ENCODE measurements around the gene CCDC27. TPM values are rescaled to one million over a fixed set of nuclear protein-coding genes. Genes with fewer than 3 reads are reported as not detected.
"Not testable (repeated sequence)": the region's sequence is repeated elsewhere in the genome, so short reads cannot be mapped to it uniquely, and the experiment has no call there.

The CCDC27 gene
- polyA plus RNA-seq, 10 donors, result 0.09 to 0.30 (median 0.16) TPM; not detected in 1

GRCh38 chr1:3735027-3735681 lies 17.1 kb upstream of the CCDC27 start:
- peak in 1 of 3 donors; percentile 62 for DNase-seq

- no peak for DNase-seq
These were observed 16.6 kb upstream of the CCDC27 start for GRCh38 chr1:3735688-3736087.

DNA sequence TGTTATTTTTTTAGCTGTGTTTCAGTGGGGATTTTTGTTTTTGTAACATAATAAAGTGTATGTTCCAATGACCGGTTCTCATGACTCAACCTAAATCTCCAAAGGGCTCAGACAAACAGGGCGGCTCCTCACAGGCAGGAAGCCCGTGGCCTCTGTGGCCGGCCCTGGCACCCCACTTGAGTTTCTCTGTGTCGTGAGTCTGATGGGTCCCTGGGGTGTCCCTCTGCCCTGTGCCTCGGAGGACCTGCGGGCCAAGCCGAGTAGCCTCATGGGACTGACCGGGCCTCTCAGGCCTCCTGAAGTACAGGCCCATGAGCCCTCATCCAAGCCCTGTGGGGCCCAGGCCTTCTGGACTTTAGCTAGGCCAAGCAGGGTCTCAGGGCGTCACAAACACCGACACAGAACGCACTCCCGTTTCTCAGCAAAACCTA lies 16.1 kb upstream of the CCDC27 start:
- DNase-seq, result no peak

DNA sequence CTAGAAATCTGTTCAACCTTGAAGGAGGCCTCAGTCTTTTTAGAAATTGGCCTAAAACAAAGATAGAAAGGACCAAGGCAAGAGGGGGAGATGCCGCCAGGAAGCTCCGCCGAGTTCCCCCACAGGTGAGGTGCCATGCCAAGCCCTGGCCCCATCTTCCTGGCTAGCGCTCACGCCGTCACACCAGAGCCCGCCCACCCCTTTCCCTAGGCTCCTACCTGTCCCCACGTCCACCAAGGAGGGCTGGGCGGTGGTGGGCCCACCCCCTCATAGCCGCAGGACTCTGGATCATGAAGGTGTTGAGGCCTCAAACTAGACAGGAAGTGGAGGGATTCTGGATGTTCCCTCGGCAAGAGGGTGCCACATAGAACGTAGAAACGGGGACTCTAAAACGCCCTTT lies 15.5 kb upstream of the CCDC27 start:
- DNase-seq, result no peak

DNA sequence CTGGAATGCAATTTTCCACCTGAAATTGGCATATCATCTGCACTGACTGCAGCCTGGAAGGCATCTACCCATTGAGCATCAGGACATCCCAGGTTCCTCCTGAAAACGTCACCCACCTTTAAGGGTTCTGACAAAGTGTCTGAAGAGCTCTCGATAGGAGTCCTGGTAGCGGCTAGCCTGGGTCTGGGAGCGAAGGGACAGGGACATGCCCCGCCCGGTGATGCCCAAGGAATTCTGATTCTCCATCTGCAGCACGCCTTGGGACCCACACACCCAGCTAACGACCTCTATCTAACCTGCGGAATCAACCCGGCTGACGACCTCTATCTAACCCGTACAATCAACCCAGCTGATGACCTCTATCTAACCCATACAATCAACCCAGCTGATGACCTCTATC lies 13.3 kb upstream of the CCDC27 start:
- DNase-seq, result no peak

DNA sequence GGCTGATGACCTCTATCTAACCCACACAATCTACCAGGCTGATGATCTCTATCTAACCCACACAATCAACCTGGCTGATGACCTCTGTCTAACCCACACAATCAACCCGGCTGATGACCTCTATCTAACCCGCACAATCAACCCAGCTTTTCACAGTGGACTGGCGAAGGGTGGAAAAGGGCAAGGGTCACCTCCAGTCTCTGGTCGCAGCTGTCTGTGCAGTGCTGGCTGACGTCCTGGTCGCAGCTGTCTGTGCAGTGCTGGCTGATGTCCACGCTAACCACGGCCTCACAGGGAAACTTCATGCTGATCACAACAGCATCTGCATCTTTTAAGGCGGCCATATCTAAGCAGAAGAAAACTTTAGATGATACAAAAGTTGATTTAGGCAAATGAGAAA lies 12.2 kb upstream of the CCDC27 start:
- DNase-seq, result peak in 1 of 3 donors; percentile 53

DNA sequence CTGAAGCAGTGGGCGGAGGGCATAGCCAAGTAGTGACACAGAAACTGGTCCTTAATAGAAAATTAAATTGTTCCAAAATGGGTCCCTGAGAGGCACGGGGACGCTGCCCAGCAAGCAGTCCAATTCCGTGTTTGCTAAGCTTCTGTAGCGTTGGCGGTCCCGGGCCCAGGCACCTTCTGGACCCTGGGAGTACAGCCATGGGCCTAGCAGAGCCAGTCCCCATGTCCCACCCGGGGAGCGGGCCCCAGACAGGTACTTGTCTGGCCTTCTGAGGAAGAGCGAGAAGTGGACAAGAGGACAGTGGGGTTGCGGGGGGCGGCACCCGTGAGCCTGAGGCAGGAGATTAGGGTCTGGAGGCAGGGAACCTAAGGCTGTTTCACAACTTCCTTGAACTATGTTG lies 11.5 kb upstream of the CCDC27 start:
- no peak for DNase-seq

GRCh38 chr1:3741566-3742438 lies 10.4 kb upstream of the CCDC27 start:
- DNase-seq, result no peak

DNA sequence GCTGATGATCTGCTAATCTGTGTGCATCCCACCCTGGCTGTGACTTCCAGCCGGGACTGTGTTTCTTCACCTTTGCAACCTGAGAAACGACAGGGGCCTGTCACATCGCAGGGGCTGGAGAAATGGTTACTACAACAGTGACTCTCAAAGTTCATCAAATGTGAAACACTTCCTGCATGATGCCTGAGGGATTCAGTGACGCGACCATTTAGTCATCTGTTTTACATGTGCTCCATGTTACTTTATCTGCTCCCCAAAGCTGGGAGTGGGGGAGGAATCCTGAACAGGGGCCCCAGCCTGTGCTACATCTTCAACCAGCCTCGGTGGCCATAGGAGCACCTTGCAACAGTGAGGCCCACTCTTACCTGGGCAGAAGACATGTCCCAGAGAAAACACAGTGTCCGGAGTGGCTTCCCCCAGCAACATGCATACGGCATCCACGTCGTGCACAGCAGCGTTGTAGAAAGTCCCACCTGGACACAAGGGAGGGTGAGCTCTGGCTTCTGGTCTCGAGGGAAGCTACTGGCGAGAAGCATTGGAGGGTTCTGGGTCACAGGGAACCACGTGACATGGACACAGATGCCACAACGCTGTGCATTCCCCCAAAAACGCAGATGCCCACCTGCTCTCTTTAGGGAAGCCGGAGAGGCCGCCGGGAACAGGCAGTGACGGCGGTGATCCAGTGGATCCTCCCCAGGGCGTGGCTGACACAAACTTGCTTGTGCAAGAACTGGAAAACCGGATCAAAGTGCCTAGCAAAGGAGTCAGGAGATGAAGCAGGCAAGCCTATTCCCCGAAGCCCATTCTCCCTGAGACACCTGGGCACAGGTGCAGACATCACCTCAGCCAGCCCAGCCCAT lies 9.6 kb upstream of the CCDC27 start:
- no peak for DNase-seq

- no peak for DNase-seq
These were observed 8.8 kb upstream of the CCDC27 start for GRCh38 chr1:3743421-3743820.

- no peak for DNase-seq
These were observed 8.4 kb upstream of the CCDC27 start for GRCh38 chr1:3743826-3744225.

DNA sequence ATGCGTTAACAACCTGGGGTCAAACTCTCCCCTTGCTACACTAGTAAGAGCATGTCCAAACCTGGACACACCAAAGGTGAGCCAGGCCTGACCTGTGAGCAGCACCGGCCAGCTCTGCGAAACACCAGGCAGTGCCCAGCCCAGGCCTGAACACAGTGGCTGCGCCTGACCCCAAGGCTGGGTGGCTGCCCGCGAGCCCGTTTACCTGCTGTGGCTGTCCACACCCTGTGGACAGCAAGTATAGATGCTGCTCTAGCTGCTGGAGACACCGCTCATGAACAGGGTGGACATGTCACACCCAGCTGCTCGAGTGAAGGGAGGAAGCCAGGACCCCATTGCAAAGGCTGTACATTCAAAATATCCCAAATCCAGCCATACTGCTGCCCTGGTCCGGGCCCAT lies 7.6 kb upstream of the CCDC27 start:
- DNase-seq, result no peak

DNA sequence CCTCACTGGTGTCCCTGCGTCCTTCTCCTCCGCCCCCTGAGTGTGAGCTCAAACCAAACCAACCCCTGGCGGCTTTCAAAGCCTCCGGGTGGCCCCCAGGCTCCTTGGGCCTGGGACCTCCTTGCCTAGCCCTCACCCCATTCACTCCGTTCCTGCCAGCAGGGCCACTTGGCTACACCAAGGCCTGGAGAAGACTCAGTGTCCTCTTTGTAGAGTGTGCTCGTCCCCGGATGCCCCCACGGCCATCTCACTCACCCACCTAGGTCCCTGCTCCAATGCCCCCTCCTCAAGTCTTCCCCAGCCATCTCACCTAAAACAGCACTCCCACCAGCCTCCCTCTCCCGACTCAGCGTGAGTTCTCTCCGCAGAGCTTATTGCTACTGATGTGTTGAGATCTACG lies 7.2 kb upstream of the CCDC27 start:
- DNase-seq, result no peak

DNA sequence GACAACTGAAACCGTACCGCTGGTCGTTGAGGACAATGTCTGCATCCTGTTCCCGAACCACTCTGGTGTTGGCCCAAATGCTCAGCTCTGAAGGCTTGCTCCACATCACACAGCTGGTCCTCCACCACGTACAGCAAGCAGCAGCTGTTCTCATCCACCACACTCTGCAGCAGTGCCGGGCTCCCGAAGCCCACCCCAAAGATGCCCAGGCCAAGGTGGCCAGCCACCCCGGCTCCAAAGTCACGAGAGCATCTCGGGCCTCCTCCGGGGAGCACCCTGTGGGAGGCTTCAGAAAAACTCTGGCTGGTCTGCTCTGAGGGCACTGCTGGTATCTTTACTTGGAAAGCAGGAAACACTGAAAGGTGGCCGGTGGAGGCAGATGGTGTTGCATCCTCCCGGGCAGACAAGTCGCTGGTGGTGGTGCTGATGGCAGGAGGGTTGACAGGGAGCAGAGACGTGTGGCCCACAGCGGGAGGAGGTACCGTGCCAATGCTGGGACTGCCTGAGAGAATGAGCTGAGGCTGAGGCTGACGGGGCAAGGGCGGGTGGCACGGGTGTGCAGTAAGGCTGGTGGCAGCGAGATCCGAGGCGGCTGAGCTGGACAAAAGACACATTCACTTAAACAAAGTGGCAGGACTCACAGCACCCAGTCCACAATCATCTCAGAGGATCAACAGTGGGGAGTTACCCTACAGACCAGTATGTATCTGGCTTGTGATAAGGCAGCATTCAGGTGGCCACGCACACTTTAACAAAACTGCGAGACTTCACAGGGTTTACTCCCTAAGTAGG lies 6.5 kb upstream of the CCDC27 start:
- DNase-seq, result no peak

DNA sequence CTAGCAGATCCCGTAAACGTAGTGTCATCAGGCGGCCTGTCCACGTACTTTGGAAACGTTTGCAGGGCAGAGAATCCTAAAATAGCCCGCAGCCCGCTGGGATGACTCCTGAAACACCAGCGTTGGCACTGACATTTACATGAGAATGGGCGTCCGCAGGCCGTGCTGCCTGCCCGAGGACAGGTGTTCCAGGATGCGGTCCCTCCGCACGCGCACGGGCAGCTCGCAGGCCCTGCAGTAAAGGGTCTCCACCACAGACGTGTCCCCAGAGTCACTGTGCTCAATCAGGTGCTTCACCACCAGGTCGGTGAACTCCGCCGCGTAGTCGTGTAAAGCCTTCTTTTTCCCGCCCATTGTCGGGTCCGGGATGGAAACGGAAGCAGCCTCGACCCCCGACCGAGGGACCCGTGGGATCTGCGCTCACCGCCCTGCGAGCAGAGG lies 5.8 kb upstream of the CCDC27 start:
- no peak for DNase-seq

GRCh38 chr1:3746830-3747521 lies 5.3 kb upstream of the CCDC27 start:
- DNase-seq, result peak; percentile 73 to 90 (median 84)

- DNase-seq, result no peak
These were observed 4.8 kb upstream of the CCDC27 start for GRCh38 chr1:3747522-3747848.

GRCh38 chr1:3747903-3748302 lies 4.3 kb upstream of the CCDC27 start:
- DNase-seq, result no peak

GRCh38 chr1:3748316-3748900 lies 3.8 kb upstream of the CCDC27 start:
- not testable (repeated sequence) for DNase-seq

DNA sequence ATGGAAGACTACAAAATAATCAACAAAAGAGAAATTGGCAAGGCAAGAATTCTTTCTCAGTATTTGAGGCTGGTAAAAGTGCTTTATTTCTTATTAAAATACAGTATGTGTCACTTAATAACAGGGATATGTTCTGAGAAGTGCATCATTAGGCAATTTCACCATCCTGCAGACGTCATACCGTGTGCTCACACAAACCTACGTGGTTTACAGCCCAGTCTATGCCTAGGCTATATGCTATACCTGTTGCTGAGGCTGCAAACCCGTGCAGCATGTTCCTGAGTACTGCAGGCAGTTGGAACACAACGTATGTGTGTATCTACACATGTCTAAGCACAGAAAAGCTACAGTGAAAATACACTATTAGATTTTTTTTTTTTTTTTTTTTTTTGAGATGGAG lies 2.7 kb upstream of the CCDC27 start:
- DNase-seq, result no peak

- DNase-seq, result no peak
These were observed 1.5 kb upstream of the CCDC27 start for GRCh38 chr1:3750741-3751140.

All from muscle of back (tissue), 11 donors.